ENCODE data around the gene OR52N2. TPM values are rescaled to one million over a fixed set of nuclear protein-coding genes. Genes with fewer than 3 reads are reported as not detected.

OR52N2 gene
- total and polyA plus RNA-seq, 9 of the 15 experiments (the other 6 are each of a cell fraction or from before 2014, with no cell fraction given), result not detected

DNA sequence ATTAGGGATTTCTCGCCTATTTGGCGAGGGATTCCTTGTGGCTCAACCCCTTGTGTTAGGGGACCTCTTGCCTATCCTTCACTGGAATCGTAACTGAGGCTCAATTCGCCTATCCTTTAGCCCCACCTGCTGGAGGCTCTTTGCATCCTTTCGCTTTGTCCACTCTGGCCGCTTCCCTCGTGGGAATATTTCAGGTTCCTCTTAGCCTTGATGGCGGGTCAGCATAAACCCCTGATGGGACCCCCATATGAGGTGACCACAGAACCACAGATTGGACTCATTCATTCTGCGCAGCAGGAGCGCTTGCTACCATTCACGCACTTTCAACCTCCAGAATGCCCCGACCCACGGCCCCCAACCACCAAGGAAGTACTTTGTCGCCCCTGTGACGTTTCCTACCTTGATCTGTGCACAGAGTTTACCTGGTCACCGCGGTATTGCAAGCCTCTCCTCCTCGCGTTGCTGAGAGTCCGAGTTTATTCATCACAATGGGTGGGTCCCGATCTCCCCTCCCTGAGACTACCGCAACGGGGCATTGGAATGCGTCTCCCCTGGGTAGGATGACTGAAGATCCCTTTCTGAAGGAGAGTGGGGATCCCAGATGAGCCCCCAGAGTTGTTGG lies at the start of gene OR52N2 (continued):
- TF ChIP-seq, protein P1, sequence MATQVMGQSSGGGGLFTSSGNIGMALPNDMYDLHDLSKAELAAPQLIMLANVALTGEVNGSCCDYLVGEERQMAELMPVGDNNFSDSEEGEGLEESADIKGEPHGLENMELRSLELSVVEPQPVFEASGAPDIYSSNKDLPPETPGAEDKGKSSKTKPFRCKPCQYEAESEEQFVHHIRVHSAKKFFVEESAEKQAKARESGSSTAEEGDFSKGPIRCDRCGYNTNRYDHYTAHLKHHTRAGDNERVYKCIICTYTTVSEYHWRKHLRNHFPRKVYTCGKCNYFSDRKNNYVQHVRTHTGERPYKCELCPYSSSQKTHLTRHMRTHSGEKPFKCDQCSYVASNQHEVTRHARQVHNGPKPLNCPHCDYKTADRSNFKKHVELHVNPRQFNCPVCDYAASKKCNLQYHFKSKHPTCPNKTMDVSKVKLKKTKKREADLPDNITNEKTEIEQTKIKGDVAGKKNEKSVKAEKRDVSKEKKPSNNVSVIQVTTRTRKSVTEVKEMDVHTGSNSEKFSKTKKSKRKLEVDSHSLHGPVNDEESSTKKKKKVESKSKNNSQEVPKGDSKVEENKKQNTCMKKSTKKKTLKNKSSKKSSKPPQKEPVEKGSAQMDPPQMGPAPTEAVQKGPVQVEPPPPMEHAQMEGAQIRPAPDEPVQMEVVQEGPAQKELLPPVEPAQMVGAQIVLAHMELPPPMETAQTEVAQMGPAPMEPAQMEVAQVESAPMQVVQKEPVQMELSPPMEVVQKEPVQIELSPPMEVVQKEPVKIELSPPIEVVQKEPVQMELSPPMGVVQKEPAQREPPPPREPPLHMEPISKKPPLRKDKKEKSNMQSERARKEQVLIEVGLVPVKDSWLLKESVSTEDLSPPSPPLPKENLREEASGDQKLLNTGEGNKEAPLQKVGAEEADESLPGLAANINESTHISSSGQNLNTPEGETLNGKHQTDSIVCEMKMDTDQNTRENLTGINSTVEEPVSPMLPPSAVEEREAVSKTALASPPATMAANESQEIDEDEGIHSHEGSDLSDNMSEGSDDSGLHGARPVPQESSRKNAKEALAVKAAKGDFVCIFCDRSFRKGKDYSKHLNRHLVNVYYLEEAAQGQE (IDR thresholded peaks at IDR 0.05; ENCODE audit: borderline replicate concordance), result peak; percentile 49; the same call in 1 of the 2 replicates
- TF ChIP-seq, protein P1 (CRISPR knock-in tag; IDR thresholded peaks at IDR 0.05; ENCODE audit: low read depth), result no peak
- TF ChIP-seq, protein P2, sequence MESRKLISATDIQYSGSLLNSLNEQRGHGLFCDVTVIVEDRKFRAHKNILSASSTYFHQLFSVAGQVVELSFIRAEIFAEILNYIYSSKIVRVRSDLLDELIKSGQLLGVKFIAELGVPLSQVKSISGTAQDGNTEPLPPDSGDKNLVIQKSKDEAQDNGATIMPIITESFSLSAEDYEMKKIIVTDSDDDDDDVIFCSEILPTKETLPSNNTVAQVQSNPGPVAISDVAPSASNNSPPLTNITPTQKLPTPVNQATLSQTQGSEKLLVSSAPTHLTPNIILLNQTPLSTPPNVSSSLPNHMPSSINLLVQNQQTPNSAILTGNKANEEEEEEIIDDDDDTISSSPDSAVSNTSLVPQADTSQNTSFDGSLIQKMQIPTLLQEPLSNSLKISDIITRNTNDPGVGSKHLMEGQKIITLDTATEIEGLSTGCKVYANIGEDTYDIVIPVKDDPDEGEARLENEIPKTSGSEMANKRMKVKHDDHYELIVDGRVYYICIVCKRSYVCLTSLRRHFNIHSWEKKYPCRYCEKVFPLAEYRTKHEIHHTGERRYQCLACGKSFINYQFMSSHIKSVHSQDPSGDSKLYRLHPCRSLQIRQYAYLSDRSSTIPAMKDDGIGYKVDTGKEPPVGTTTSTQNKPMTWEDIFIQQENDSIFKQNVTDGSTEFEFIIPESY (CRISPR knock-in tag; IDR thresholded peaks at IDR 0.05), result peak; percentile 74
- TF ChIP-seq CC2D1A (IDR thresholded peaks at IDR 0.05) (0 out of 2 replicates have a peak, but pooled peaks have one; percentile 18), SIN3B (IDR thresholded peaks at IDR 0.05; ENCODE audit: low read depth) (no peak), RAD21 (CRISPR knock-in tag; conservative IDR thresholded peaks at IDR 0.05 in 1 of 2, IDR thresholded peaks at IDR 0.05 in 1 of 2) (peak; percentile 26 to 68; a peak in 3 of 4 replicates), SMC3 (conservative IDR thresholded peaks at IDR 0.05; ENCODE audit: insufficient read depth, low read depth, low read length) (peak; percentile 45; the same call in 1 of the 2 replicates), BRD9 (IDR thresholded peaks at IDR 0.05; ENCODE audit: low read depth, partially characterized antibody) (no peak)
- TF ChIP-seq, protein P3, sequence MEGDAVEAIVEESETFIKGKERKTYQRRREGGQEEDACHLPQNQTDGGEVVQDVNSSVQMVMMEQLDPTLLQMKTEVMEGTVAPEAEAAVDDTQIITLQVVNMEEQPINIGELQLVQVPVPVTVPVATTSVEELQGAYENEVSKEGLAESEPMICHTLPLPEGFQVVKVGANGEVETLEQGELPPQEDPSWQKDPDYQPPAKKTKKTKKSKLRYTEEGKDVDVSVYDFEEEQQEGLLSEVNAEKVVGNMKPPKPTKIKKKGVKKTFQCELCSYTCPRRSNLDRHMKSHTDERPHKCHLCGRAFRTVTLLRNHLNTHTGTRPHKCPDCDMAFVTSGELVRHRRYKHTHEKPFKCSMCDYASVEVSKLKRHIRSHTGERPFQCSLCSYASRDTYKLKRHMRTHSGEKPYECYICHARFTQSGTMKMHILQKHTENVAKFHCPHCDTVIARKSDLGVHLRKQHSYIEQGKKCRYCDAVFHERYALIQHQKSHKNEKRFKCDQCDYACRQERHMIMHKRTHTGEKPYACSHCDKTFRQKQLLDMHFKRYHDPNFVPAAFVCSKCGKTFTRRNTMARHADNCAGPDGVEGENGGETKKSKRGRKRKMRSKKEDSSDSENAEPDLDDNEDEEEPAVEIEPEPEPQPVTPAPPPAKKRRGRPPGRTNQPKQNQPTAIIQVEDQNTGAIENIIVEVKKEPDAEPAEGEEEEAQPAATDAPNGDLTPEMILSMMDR (IDR thresholded peaks at IDR 0.05 in 2 of 3, conservative IDR thresholded peaks at IDR 0.05 in 1 of 3; ENCODE audit: insufficient read depth in 2 of 3, low read depth in 1 of 3, low read length in 3 of 3), result peak; percentile 48 to 56 (median 53); a peak in 5 of 6 replicates

Measured in K562 (cell line).